Panc1 (cell line): ENCODE measurements around the gene RFPL1. TPM values are rescaled to one million over a fixed set of nuclear protein-coding genes. Genes with fewer than 3 reads are reported as not detected.
A peak's percentile ranks its signal among the peaks of the same experiment; 100 is the strongest.

Source experiments
- ATAC-seq: fragments of 200-7000 bp; cut with Tn5 transposase; 2 replicates; pipeline ENCODE4 v1.9.1; 2020; ENCODE audit warnings: mild to moderate bottlenecking, moderate library complexity
- BruUV-seq: library from RNA; stranded (reverse); fragments of 400-500 nt; replicated peaks from 2 replicates; lab custom pipeline; 2021; lab: Mats Ljungman, UMichigan
- CTCF ChIA-PET: fragments of 300-600 bp; sonication (Branson Sonifier 250); formaldehyde crosslinking; loops from one replicate; lab custom pipeline; 2022; ENCODE audit warnings: antibody characterized with exemption; lab: Charles Lee
- POLR2A ChIA-PET: fragments of 300-600 bp; sonication (Branson Sonifier 250); formaldehyde crosslinking; loops from one replicate; lab custom pipeline; 2022; ENCODE audit warnings: antibody characterized with exemption; lab: Charles Lee
- DNase-seq: peaks from one replicate; pipeline ENCODE4 v3.0.0-alpha.2; 2010; ENCODE audit warnings: low read depth, low spot score
- H3K27ac ChIP-seq: 2 replicates; pipeline ENCODE4 v1.5.1; 2011; ENCODE audit warnings: mild to moderate bottlenecking, low read length, inconsistent platforms
- H3K27me3 ChIP-seq: fragments of 200-500 bp; sonication (Bioruptor generic); 2 replicates; pipeline ENCODE4 v1.6.0; 2014; ENCODE audit warnings: low read length, inconsistent platforms; ENCODE audit not compliant: control insufficient read depth, insufficient read depth
- H3K36me3 ChIP-seq: fragments of 200-500 bp; sonication (Bioruptor generic); 2 replicates; pipeline ENCODE4 v1.5.1; 2014; ENCODE audit warnings: inconsistent platforms, mild to moderate bottlenecking, low read length, moderate library complexity; ENCODE audit not compliant: control insufficient read depth, insufficient read depth
- H3K4me1 ChIP-seq: 2 replicates; pipeline ENCODE4 v1.5.1; 2011; ENCODE audit warnings: inconsistent platforms, mild to moderate bottlenecking, low read length, moderate library complexity; ENCODE audit not compliant: control insufficient read depth, insufficient read depth
- H3K4me3 ChIP-seq, 2 experiments: 2 replicates each; pipeline ENCODE4 v1.5.1; 2011 to 2012; ENCODE audit warnings: low read depth in 2 of 2, low read length in 2 of 2, mild to moderate bottlenecking in 2 of 2, inconsistent platforms in 1 of 2, moderate library complexity in 1 of 2
- H3K9me3 ChIP-seq: fragments of 200-500 bp; sonication (Bioruptor generic); 2 replicates; pipeline ENCODE4 v1.5.1; 2014; ENCODE audit warnings: low read depth, mild to moderate bottlenecking, inconsistent platforms, low read length, moderate library complexity; ENCODE audit not compliant: control insufficient read depth, insufficient read depth
- CTCF ChIP-seq: fragments of 450-650 bp; IDR thresholded peaks from 2 replicates; pipeline ENCODE4 v1.5.1; 2017; ENCODE audit warnings: mild to moderate bottlenecking
- POLR2AphosphoS5 ChIP-seq: IDR thresholded peaks from 2 replicates; pipeline ENCODE4 v1.6.1; 2012; ENCODE audit warnings: mild to moderate bottlenecking, low read depth, low read length, moderate library complexity
- REST ChIP-seq, 2 experiments: IDR thresholded peaks; 2 replicates each; pipeline ENCODE4 v1.6.1; 2011 to 2012; ENCODE audit warnings: low read depth in 2 of 2, control low read depth in 1 of 2, low read length in 1 of 2, mild to moderate bottlenecking in 1 of 2, moderate library complexity in 1 of 2; ENCODE audit not compliant: insufficient read depth in 1 of 2
- SIN3A ChIP-seq: IDR thresholded peaks from 2 replicates; pipeline ENCODE4 v1.6.1; 2012; ENCODE audit warnings: low read depth, mild to moderate bottlenecking, low read length, moderate library complexity, borderline replicate concordance; ENCODE audit not compliant: insufficient read depth
- TCF7L2 ChIP-seq: IDR thresholded peaks from 2 replicates; pipeline ENCODE4 v1.6.1; 2011; ENCODE audit warnings: mild to moderate bottlenecking, low read depth, low read length, inconsistent platforms
- in situ Hi-C: cut with HindIII; loops from 2 replicates; pipeline ENCODE4 v1.10.0; 2016; ENCODE audit warnings: low sequenced_read_pairs, low pct_unique_long_range_greater_than_20kb
- intact Hi-C: fragments of 100-400 bp; cut with micrococcal nuclease; formaldehyde crosslinking; loops from one replicate; pipeline ENCODE4 v1.10.0; 2022; ENCODE audit not compliant: unreplicated experiment
- total RNA-seq: library from RNA; stranded (reverse); gene quantifications from one replicate; pipeline ENCODE4 v1.2.1, GENCODE V29; 2021; ENCODE audit not compliant: unreplicated experiment

The RFPL1 gene
- total RNA-seq, 1 experiment from 2014 or later = not detected

GRCh38 chr22:29478326-29479276, 40.2 kb downstream of the RFPL1 start:
- in situ Hi-C loops = no loop called here
- no peaks in the 10 kb centered on the region for H3K27me3 ChIP-seq
- no peaks in the 10 kb centered on the region for H3K36me3 ChIP-seq
- no peak overlapping the region for H3K27ac ChIP-seq
- POLR2A ChIA-PET = no interaction called here
- DNase-seq (no peak), ATAC-seq (no peak; the same call in 1 of the 2 replicates)
- CTCF ChIA-PET = no interaction called here
- intact Hi-C loops = no loop called here
- no TSS peak for BruUV-seq
- H3K4me3 ChIP-seq = no peak overlapping the region
- H3K4me1 ChIP-seq = 0 out of 2 replicates have a peak, but pooled peaks cover 2% of the 10 kb centered on the region
- TF ChIP-seq TCF7L2 = no peak
- no peak for TF ChIP-seq SIN3A
- TF ChIP-seq REST (IDR thresholded peaks at IDR 0.05; ENCODE audit: insufficient read depth in 1 of 2, low read depth in 2 of 2, low read length in 1 of 2) = peak; percentile 90 to 94
- TF ChIP-seq CTCF = no peak
- H3K9me3 ChIP-seq = no peaks in the 10 kb centered on the region

GRCh38 chr22:29479417-29480261, 41.3 kb downstream of the RFPL1 start, which contains the start of gene NEFH:
TSS of gene NEFH (plus strand) at chr22:29480218. CDS start at chr22:29480263, 45 bp downstream.
- Histone ChIP-seq H3K27ac (no peak within 1 kb of the TSS), H3K27me3 (no peaks in the 10 kb centered on the region), H3K36me3 (no peaks in the 10 kb centered on the region), H3K4me3 (peak within 1 kb of the TSS in 1 of 2 experiments; percentile 7; a peak in 1 of 4 replicates), H3K9me3 (no peaks in the 10 kb centered on the region), H3K4me1 (0 out of 2 replicates have a peak, but pooled peaks cover 2% of the 10 kb centered on the region)
- TF ChIP-seq REST (IDR thresholded peaks at IDR 0.05; ENCODE audit: insufficient read depth in 1 of 2, low read depth in 2 of 2, low read length in 1 of 2) (no peak), CTCF (no peak), SIN3A (no peak), TCF7L2 (no peak), POLR2AphosphoS5 (no peak)
- ATAC-seq = peak; percentile 45; the same call in 1 of the 2 replicates
- no TSS peak for BruUV-seq
- intact Hi-C loops (no loop called here), in situ Hi-C loops (no loop called here)
- ChIA-PET CTCF (no interaction called here), POLR2A (no interaction called here)
- DNase-seq = no peak
